ENCODE data around the gene HCAR2. TPM values are rescaled to one million over a fixed set of nuclear protein-coding genes. Genes with fewer than 3 reads are reported as not detected.
"Not testable (repeated sequence)": the region's sequence is repeated elsewhere in the genome, so short reads cannot be mapped to it uniquely, and the experiment has no call there.

The HCAR2 gene
- polyA plus RNA-seq, 4 donors: 0.19 to 0.86 (median 0.30) TPM

- DNase-seq (ENCODE audit: low read depth in 4 of 4, low spot score in 3 of 4): no peak
Observed at GRCh38 chr12:122669397-122670070, 33.6 kb downstream of the HCAR2 start.

- DNase-seq (ENCODE audit: low read depth in 4 of 4, low spot score in 3 of 4): no peak
Observed at GRCh38 chr12:122668268-122668667, 34.9 kb downstream of the HCAR2 start.

GRCh38 chr12:122665759-122666158, 37.4 kb downstream of the HCAR2 start:
- no peak for DNase-seq (ENCODE audit: low read depth in 4 of 4, low spot score in 3 of 4)

- no peak for DNase-seq (ENCODE audit: low read depth in 4 of 4, low spot score in 3 of 4)
Observed at GRCh38 chr12:122665349-122665748, 37.8 kb downstream of the HCAR2 start.

- DNase-seq (ENCODE audit: low read depth in 4 of 4, low spot score in 3 of 4): no peak
Observed at GRCh38 chr12:122661938-122662337, 41.2 kb downstream of the HCAR2 start.

- no peak for DNase-seq (ENCODE audit: low read depth in 4 of 4, low spot score in 3 of 4)
Observed at GRCh38 chr12:122661246-122661645, 41.9 kb downstream of the HCAR2 start.

GRCh38 chr12:122659579-122659978, 43.6 kb downstream of the HCAR2 start:
- no peak for DNase-seq (ENCODE audit: low read depth in 4 of 4, low spot score in 3 of 4)

GRCh38 chr12:122656298-122656697, 46.9 kb downstream of the HCAR2 start:
- no peak for DNase-seq (ENCODE audit: low read depth in 4 of 4, low spot score in 3 of 4)

GRCh38 chr12:122653291-122653690, 49.9 kb downstream of the HCAR2 start:
- DNase-seq (ENCODE audit: low read depth in 4 of 4, low spot score in 3 of 4): not testable (repeated sequence)

- DNase-seq (ENCODE audit: low read depth in 4 of 4, low spot score in 3 of 4): no peak
Observed at GRCh38 chr12:122651520-122652224, 51.5 kb downstream of the HCAR2 start.

Other genes starting within 250 kb of the HCAR2 start
- gene ZCCHC8, start 202.4 kb downstream of the HCAR2 start, polyA plus RNA-seq (ENCODE audit: insufficient read length in 4 of 4): 10 to 100 TPM; 33.1 to 46.2 (median 39.7) TPM
- 100 to 1,000 TPM; 180 to 216 (median 191) TPM for gene RSRC2, start 176.4 kb downstream of the HCAR2 start, polyA plus RNA-seq (ENCODE audit: insufficient read length in 4 of 4)
- 10 to 100 TPM; 27.3 to 33.7 (median 31.8) TPM for gene KNTC1, start 176.1 kb downstream of the HCAR2 start, polyA plus RNA-seq (ENCODE audit: insufficient read length in 4 of 4)
- under 1 TPM; 0.08 to 0.67 (median 0.46) TPM for gene HCAR3, start 13.5 kb upstream of the HCAR2 start, polyA plus RNA-seq (ENCODE audit: insufficient read length in 4 of 4)
- gene HCAR1, start 27.5 kb upstream of the HCAR2 start, polyA plus RNA-seq (ENCODE audit: insufficient read length in 4 of 4): 1 to 10 TPM; 2.0 to 3.4 (median 2.5) TPM
- gene DENR, start 49.5 kb upstream of the HCAR2 start, polyA plus RNA-seq (ENCODE audit: insufficient read length in 4 of 4): 100 to 1,000 TPM in 1 of 4 donors, 10 to 100 TPM in 3; 83.2 to 101 (median 95.2) TPM
- gene CCDC62, start 71.2 kb upstream of the HCAR2 start, polyA plus RNA-seq (ENCODE audit: insufficient read length in 4 of 4): under 1 TPM; 0.32 to 0.44 (median 0.42) TPM
- gene HIP1R, start 132.1 kb upstream of the HCAR2 start, polyA plus RNA-seq (ENCODE audit: insufficient read length in 4 of 4): 10 to 100 TPM; 63.9 to 77.4 (median 69.7) TPM
- 10 to 100 TPM; 22.4 to 26.0 (median 23.8) TPM for gene VPS37B, start 192.8 kb upstream of the HCAR2 start, polyA plus RNA-seq (ENCODE audit: insufficient read length in 4 of 4)

Measured in right renal pelvis (tissue), 4 donors.